ENCODE data around the gene ADAM23. TPM values are rescaled to one million over a fixed set of nuclear protein-coding genes. Genes with fewer than 3 reads are reported as not detected.

ADAM23 gene
- polyA plus RNA-seq, 1 experiment: 1.3 TPM

DNA sequence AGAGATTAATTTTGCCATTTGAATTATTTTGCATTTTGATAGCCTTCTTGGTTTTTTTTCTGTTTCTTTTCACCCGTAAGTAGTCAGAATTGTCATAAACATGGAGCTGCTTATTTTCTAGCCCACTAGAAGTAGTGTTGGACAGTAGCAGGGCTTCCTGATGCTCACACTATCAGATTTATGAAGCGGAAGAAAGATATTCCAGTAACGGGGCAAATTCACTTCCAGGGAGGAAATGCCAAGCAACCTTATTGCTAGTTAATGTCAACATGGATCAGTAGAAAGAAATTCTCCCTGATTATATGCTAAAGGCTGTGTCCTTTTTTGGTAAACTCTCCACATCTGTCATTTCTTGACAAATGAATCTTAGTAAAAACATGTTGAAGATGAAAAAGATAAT, 19.2 kb upstream of the ADAM23 start:
- POLR2A ChIA-PET: no interaction called here
- no peaks in the 10 kb centered on the region for H3K36me3 ChIP-seq (ENCODE audit: control insufficient read depth, insufficient read depth, low read length)
- no peak for DNase-seq (ENCODE audit: low read depth)
- no peak overlapping the region for H3K4me3 ChIP-seq (ENCODE audit: low read depth, low read length)
- no peaks in the 10 kb centered on the region for H3K27me3 ChIP-seq (ENCODE audit: control insufficient read depth, insufficient read depth, low read length)
- TF ChIP-seq, protein P1, sequence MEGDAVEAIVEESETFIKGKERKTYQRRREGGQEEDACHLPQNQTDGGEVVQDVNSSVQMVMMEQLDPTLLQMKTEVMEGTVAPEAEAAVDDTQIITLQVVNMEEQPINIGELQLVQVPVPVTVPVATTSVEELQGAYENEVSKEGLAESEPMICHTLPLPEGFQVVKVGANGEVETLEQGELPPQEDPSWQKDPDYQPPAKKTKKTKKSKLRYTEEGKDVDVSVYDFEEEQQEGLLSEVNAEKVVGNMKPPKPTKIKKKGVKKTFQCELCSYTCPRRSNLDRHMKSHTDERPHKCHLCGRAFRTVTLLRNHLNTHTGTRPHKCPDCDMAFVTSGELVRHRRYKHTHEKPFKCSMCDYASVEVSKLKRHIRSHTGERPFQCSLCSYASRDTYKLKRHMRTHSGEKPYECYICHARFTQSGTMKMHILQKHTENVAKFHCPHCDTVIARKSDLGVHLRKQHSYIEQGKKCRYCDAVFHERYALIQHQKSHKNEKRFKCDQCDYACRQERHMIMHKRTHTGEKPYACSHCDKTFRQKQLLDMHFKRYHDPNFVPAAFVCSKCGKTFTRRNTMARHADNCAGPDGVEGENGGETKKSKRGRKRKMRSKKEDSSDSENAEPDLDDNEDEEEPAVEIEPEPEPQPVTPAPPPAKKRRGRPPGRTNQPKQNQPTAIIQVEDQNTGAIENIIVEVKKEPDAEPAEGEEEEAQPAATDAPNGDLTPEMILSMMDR (IDR thresholded peaks at IDR 0.05; ENCODE audit: insufficient read depth, low read depth, low read length): no peak
- CTCF ChIA-PET: no interaction called here

DNA sequence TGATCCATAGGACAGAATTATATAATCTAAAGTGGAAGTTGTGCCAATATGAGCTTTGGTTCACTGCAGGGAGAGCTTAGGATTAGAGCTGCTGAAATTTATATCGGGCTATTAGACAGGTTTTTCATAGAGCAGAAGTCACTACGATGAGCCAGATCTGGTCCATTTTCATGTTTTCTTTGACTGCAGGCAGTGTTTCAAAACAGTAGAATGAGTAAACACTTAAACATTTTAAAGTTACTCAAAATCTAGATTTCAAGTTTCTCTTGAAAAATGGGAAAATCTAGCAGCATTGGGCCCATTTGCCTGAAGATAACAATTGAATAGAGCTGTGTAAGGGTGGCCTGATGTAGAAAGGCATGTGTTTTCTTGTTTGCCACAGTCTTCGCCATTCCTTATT, 14.5 kb upstream of the ADAM23 start:
- Histone ChIP-seq H3K4me3 (ENCODE audit: low read depth, low read length) (no peak overlapping the region), H3K27me3 (ENCODE audit: control insufficient read depth, insufficient read depth, low read length) (no peaks in the 10 kb centered on the region), H3K36me3 (ENCODE audit: control insufficient read depth, insufficient read depth, low read length) (no peaks in the 10 kb centered on the region)
- ChIA-PET POLR2A (no interaction called here), CTCF (no interaction called here)
- DNase-seq (ENCODE audit: low read depth): no peak
- TF ChIP-seq, protein P1 (IDR thresholded peaks at IDR 0.05; ENCODE audit: insufficient read depth, low read depth, low read length): no peak

DNA sequence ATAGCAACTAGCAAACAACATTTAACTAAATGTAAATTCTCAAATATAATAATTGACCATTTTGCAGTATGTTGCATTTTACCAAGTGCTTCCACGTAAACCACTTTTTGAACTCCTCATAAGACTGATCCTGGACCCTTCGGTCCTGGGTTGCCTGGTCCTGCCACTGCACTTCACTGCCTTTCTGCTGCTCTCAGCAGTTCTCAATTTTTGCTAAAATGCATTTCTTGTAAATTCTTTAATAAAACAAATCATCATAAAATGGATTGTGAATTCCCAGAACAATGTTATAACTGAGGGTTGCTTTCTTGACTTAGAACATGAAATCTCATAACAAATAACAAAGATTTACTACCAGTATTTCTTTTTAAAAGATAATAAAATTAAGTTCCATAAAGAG, 12.9 kb upstream of the ADAM23 start:
- TF ChIP-seq, protein P1 (IDR thresholded peaks at IDR 0.05; ENCODE audit: insufficient read depth, low read depth, low read length): no peak
- H3K36me3 ChIP-seq (ENCODE audit: control insufficient read depth, insufficient read depth, low read length): no peaks in the 10 kb centered on the region
- no peaks in the 10 kb centered on the region for H3K27me3 ChIP-seq (ENCODE audit: control insufficient read depth, insufficient read depth, low read length)
- ChIA-PET CTCF (no interaction called here), POLR2A (no interaction called here)
- H3K4me3 ChIP-seq (ENCODE audit: low read depth, low read length): no peak overlapping the region
- no peak for DNase-seq (ENCODE audit: low read depth)

DNA sequence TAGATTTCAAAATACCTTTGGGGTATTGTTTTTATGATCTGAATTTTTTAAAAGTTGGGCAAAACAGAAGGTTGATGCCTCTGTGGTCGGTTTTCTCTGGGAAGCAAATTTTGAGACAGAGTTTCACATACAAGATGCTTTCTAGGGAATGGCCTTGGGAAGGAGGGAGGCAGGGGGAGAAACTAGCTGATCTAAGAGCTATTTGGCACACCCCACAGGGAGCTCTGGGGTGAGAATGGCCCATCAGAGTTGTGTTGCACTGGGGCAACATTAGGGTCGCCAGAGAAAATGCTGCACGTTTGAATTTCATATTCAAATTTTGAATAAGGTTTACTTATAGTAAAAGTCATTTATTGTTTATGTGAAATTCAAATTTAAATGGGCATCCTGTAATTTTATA, 11.9 kb upstream of the ADAM23 start:
- ChIA-PET CTCF (no interaction called here), POLR2A (no interaction called here)
- no peak for DNase-seq (ENCODE audit: low read depth)
- no peaks in the 10 kb centered on the region for H3K36me3 ChIP-seq (ENCODE audit: control insufficient read depth, insufficient read depth, low read length)
- no peak overlapping the region for H3K4me3 ChIP-seq (ENCODE audit: low read depth, low read length)
- TF ChIP-seq, protein P1 (IDR thresholded peaks at IDR 0.05; ENCODE audit: insufficient read depth, low read depth, low read length): no peak
- H3K27me3 ChIP-seq (ENCODE audit: control insufficient read depth, insufficient read depth, low read length): no peaks in the 10 kb centered on the region

DNA sequence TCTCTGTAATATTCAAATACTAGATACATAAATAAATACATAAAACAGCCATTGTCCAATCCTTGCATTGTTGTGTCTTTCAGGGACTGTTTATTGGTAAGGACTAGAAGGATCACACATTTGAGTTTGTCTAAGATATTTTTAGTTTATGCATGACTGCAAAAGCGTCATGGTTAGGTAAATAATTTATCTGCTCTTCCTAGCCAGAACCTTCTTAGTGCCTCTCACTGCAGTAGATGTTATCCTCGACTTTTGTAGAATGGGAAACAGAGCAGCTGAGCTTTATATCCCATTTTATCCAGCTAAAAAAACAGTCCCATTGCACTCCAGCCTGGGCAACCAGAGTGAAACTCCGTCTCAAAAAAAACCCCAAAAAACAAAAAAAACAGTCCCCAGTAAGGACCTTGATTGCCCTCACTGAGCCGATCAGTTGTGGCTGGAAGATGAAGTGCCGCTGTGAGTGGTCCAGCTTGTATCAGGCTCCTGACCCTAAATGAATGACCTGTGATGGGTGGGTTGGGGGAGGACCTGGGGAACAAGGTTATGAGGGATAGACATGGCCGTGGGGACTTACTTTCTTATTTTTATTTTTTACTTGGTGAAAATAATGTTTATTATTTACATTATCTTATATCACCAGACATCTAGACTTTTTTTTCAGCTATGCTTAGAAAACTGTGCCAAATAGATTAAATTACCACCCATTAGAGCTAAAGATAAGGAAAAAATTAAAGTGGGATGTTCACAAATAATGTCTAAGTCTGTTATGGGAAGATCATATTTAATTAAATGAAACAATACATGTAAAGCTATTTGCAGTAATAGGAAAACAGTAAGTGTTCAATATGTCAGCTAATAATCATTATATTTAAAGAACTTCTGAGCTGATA, 10.9 kb upstream of the ADAM23 start:
- no peak for DNase-seq (ENCODE audit: low read depth)
- CTCF ChIA-PET: interaction anchor here (1.0 kb wide), 1 partner anchor 126 kb away, joined by 3 read pairs; no protein-coding TSS in a partner anchor
- no peaks in the 10 kb centered on the region for H3K36me3 ChIP-seq (ENCODE audit: control insufficient read depth, insufficient read depth, low read length)
- POLR2A ChIA-PET: no interaction called here
- no peak overlapping the region for H3K4me3 ChIP-seq (ENCODE audit: low read depth, low read length)
- TF ChIP-seq, protein P1 (IDR thresholded peaks at IDR 0.05; ENCODE audit: insufficient read depth, low read depth, low read length): no peak
- H3K27me3 ChIP-seq (ENCODE audit: control insufficient read depth, insufficient read depth, low read length): no peaks in the 10 kb centered on the region

Data from BJ (cell line).